Stimulated activated CD8-positive, alpha-beta memory T cell treated with anti-CD3 and anti-CD28 coated beads, Interleukin-4, amount 100 ng/mL, for 4 hours (primary cell): ENCODE data around the gene IP6K1.
"Not testable (repeated sequence)": the region's sequence is repeated elsewhere in the genome, so short reads cannot be mapped to it uniquely, and the experiment has no call there.

ENCODE experiments used
- DNase-seq, 2 donors: peaks; one replicate each; pipeline ENCODE4 v3.0.0-alpha.2; 2020; ENCODE audit warnings: low read depth in 2 of 2, low spot score in 1 of 2

The IP6K1 gene

GRCh38 chr3:49689908-49690624 is 96.3 kb downstream of the IP6K1 start:
- DNase-seq, result not testable (repeated sequence)

GRCh38 chr3:49689046-49689907 is 97.1 kb downstream of the IP6K1 start, which contains the start of the genes MST1 and RNF123:
MST1 (minus strand) TSS chr3:49689474; CDS start chr3:49688691, 783 bp downstream.
RNF123 (plus strand) TSS chr3:49689557; CDS start chr3:49691166, 1,609 bp downstream.
- DNase-seq, result peak; percentile 73 to 80

- not testable (repeated sequence) for DNase-seq
Observed at GRCh38 chr3:49688338-49689045, 97.8 kb downstream of the IP6K1 start.

GRCh38 chr3:49687424-49687795 is 98.9 kb downstream of the IP6K1 start:
- not testable (repeated sequence) for DNase-seq

GRCh38 chr3:49686769-49687423 is 99.4 kb downstream of the IP6K1 start:
- not testable (repeated sequence) for DNase-seq

- not testable (repeated sequence) for DNase-seq
Observed at GRCh38 chr3:49686346-49686745, 100.0 kb downstream of the IP6K1 start.

GRCh38 chr3:49685846-49686245 is 100.5 kb downstream of the IP6K1 start:
- DNase-seq, result not testable (repeated sequence)

GRCh38 chr3:49685103-49685502 is 101.2 kb downstream of the IP6K1 start:
- DNase-seq, result not testable (repeated sequence)

GRCh38 chr3:49684453-49684852 is 101.9 kb downstream of the IP6K1 start:
- not testable (repeated sequence) for DNase-seq

GRCh38 chr3:49683162-49683561 is 103.2 kb downstream of the IP6K1 start:
- no peak for DNase-seq

- no peak for DNase-seq
Observed at GRCh38 chr3:49681543-49681942, 104.8 kb downstream of the IP6K1 start.

- DNase-seq, result no peak
Observed at GRCh38 chr3:49681232-49681522, 105.2 kb downstream of the IP6K1 start.

- no peak for DNase-seq
Observed at GRCh38 chr3:49680493-49681231, 105.7 kb downstream of the IP6K1 start.

GRCh38 chr3:49675912-49676311 is 110.4 kb downstream of the IP6K1 start:
- no peak for DNase-seq

GRCh38 chr3:49674497-49674983 is 111.8 kb downstream of the IP6K1 start:
- no peak for DNase-seq
